ENCODE measurements around the gene GRIK4.

Gene GRIK4

GRCh38 chr11:120547316-120547715 lies 35.8 kb downstream of the GRIK4 start:
- FAIRE-seq: no peak

GRCh38 chr11:120547811-120548681 lies 36.5 kb downstream of the GRIK4 start:
- peak; percentile 86 for DNase-seq (ENCODE audit: low spot score)
- peak; percentile 86 for FAIRE-seq

More at GRCh38 chr11:120547316-120547715, 35.8 kb downstream of the GRIK4 start:
- no peak for DNase-seq (ENCODE audit: low spot score)

GRCh38 chr11:120548682-120549209 lies 37.2 kb downstream of the GRIK4 start:
- no peak for DNase-seq (ENCODE audit: low spot score)
- no peak for FAIRE-seq

GRCh38 chr11:120549346-120549745 lies 37.8 kb downstream of the GRIK4 start:
- FAIRE-seq: no peak
- DNase-seq (ENCODE audit: low spot score): no peak

- FAIRE-seq: no peak
- DNase-seq (ENCODE audit: low spot score): no peak
These were observed 38.5 kb downstream of the GRIK4 start for GRCh38 chr11:120550007-120550406.

GRCh38 chr11:120551191-120551590 lies 39.6 kb downstream of the GRIK4 start:
- no peak for FAIRE-seq
- DNase-seq (ENCODE audit: low spot score): no peak

- FAIRE-seq (no peak), DNase-seq (ENCODE audit: low spot score) (no peak)
These were observed 43.4 kb downstream of the GRIK4 start for GRCh38 chr11:120554766-120555432.

GRCh38 chr11:120555433-120555773 lies 43.9 kb downstream of the GRIK4 start:
- no peak for DNase-seq (ENCODE audit: low spot score)
- no peak for FAIRE-seq

GRCh38 chr11:120556797-120557196 lies 45.2 kb downstream of the GRIK4 start:
- no peak for FAIRE-seq
- DNase-seq (ENCODE audit: low spot score): no peak

GRCh38 chr11:120558744-120559431 lies 47.3 kb downstream of the GRIK4 start:
- FAIRE-seq: no peak

GRCh38 chr11:120561286-120561685 lies 49.7 kb downstream of the GRIK4 start:
- no peak for DNase-seq (ENCODE audit: low spot score)
- FAIRE-seq: no peak

More at GRCh38 chr11:120558744-120559431, 47.3 kb downstream of the GRIK4 start:
- DNase-seq (ENCODE audit: low spot score): no peak

GRCh38 chr11:120562806-120563425 lies 51.4 kb downstream of the GRIK4 start:
- FAIRE-seq (no peak), DNase-seq (ENCODE audit: low spot score) (no peak)

GRCh38 chr11:120563703-120564572 lies 52.4 kb downstream of the GRIK4 start:
- DNase-seq (ENCODE audit: low spot score) (no peak), FAIRE-seq (no peak)

- no peak for DNase-seq (ENCODE audit: low spot score)
- FAIRE-seq: no peak
These were observed 53.2 kb downstream of the GRIK4 start for GRCh38 chr11:120564573-120565311.

- DNase-seq (ENCODE audit: low spot score) (peak; percentile 33), FAIRE-seq (no peak)
These were observed 54.1 kb downstream of the GRIK4 start for GRCh38 chr11:120565466-120566155.

- no peak for FAIRE-seq
These were observed 54.6 kb downstream of the GRIK4 start for GRCh38 chr11:120566176-120566575.

GRCh38 chr11:120568572-120569307 lies 57.2 kb downstream of the GRIK4 start:
- DNase-seq (ENCODE audit: low spot score) (no peak), FAIRE-seq (no peak)

More at GRCh38 chr11:120566176-120566575, 54.6 kb downstream of the GRIK4 start:
- DNase-seq (ENCODE audit: low spot score): peak; percentile 53

GRCh38 chr11:120569861-120570260 lies 58.3 kb downstream of the GRIK4 start:
- FAIRE-seq: no peak
- no peak for DNase-seq (ENCODE audit: low spot score)
